NCI-H1436 treated with DMSO at 0.1 percent for 48 hours (cell line): ENCODE data around the gene DENND11.
"Not testable (repeated sequence)": the region's sequence is repeated elsewhere in the genome, so short reads cannot be mapped to it uniquely, and the experiment has no call there.

Source experiments
- DNase-seq: peaks from one replicate; lab custom pipeline; 2025; lab: John Stamatoyannopoulos, UW

Gene DENND11

GRCh38 chr7:141706239-141707064 lies 4.5 kb upstream of the DENND11 start:
- no peak for DNase-seq

DNA sequence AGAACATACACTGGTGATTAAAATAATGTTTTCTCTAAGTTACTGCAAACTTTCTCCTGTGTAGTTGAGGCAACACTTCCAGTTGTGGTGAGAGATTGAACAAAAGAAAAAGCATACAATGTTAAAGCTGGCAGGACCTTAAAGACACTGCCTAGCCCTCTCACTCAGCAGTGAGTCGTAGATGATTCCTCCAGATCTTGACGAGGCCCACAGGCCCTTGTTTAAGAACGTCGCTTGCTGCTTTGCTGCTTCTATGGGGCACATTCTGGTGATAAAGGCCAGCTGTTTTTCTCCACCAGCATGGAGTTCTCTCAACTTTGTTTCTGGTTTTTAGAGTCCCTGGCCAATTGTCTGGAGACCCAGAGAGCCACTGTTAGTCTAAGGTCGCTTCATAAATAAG lies 2.8 kb upstream of the DENND11 start:
- DNase-seq = no peak

DNA sequence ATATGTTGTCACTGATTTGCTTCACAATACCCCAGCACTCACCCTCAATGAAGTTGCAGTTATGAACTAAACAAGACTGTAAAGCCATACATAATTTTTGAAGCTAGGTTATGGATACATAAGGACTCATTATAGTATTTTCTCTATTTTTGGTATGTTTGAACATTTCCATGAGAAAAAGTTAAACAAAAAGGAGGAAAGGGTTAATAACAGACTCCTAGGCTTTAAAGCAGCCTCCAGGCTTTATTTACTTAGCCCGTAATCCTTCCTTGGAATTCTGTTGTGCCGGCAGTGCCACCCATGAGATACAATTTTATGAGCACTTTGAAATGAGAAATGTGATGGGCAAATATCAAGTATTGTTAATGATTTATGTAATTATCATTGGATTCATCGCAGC lies 2.1 kb upstream of the DENND11 start:
- DNase-seq = no peak

DNA sequence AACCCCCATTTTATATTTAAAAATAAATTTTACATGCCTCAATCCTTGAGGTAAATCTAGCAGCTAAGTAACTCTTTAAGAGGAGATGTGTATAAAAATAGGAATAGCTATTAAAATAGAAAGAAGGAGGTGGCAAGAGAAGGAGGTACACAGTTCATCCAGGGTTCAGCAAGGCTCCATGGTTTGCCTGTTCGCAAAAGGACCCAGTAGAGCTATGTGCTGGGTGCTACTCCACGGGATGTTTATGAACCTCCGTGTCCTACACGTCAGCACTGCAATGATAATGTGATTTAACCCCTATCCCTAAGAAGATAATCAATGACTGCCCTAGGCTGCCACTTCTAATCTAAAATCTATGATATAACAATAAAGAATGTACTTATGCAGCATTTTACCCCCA lies 926 bp upstream of the DENND11 start:
- DNase-seq = no peak

- no peak for DNase-seq
Measured at GRCh38 chr7:141701489-141702046, 398 bp downstream of the DENND11 start.

GRCh38 chr7:141700848-141701371 lies 1.1 kb downstream of the DENND11 start:
- no peak for DNase-seq

DNA sequence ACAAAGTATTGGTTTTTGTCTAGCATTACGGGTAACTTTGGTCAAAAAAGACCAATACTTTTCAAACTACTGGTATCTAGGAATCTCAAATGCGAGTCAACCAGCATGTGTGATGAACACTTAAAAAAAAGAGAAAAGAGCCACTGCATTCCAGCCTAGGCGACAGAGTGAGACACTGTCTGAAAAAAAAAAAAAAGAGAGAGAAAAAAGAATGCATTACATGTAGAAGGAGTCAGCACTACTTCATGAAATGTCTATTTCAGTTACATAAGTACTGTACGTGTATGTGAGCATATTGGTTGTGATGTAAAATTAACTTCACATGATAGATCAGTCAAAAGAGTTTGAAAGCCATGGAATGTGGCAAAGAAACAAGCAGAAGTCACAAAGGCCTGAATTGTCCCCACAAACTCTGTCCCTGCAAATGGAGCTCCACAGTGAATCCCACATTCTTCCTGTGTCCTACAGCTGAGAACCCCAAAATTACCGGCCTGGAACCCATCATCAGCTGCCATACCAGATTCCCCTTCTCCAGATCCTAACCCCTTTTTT lies 1.6 kb downstream of the DENND11 start:
- DNase-seq = no peak

GRCh38 chr7:141699860-141700259 lies 2.1 kb downstream of the DENND11 start:
- DNase-seq = no peak

DNA sequence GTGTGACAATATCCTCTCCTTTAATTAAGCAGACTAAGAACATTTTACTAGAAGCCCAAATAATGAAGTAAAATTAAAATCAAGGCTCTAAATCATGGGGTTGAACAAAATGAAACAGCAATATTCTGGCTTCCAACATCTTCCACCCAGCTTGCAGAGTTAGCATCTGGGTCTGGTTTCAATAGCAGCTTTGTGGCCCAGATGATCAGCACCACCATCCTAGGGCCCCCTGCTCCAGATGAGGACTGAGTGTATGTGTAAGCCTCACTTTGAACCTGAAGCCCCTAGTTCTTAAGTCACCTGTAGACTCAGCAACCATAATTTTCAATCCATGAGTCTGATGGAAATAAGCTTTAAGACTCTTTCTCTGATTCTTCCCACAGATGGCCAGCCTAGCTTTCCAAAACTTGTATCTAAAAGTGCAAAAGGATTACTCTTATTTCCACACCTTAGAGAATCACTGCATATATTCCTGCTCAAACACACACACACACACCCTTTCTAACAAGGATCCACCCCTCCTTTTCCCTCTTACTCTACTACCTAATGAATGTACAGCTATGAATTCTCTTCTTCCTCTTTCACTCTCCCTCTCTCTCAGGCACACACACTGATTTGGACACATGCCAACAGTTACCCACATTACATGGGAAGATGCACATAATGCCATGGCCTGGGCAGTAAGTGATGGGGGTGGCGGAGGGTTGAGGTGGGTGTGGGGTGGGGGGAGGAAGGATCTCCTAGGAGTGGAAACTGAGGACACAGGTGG lies 3.5 kb downstream of the DENND11 start:
- DNase-seq = no peak

DNA sequence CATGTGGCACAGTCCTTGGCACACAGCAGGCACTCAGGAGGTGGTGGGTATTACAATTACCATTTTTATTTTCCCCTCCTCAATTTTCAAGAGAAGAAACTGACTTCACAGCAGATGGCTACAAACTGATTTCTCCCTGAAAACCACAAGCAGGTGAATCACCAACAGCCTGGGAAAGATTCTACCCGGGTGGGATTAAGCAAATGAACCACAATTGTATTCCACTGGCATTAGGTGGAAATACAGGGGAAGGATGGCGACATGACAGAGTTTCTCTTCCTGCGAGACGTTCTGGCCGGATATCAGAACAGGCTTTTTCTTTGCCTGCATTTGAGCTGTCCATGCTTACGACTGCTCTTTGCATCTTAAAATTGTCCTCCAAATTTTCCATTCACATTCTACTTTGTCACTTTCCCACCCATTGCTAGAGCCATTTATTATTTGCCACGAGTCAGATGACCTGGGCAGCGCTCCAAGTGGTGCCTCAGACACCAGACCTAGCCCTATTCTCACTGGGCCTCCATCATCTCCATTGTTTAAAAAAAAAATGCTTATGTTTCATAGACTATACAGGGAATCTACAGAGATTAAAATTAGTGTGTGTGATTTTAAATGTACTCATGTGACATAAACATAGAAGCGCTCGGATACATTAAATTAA lies 4.6 kb downstream of the DENND11 start:
- no peak for DNase-seq

- DNase-seq = no peak
Measured at GRCh38 chr7:141696348-141696747, 5.6 kb downstream of the DENND11 start.

- no peak for DNase-seq
Measured at GRCh38 chr7:141695803-141696289, 6.1 kb downstream of the DENND11 start.

DNA sequence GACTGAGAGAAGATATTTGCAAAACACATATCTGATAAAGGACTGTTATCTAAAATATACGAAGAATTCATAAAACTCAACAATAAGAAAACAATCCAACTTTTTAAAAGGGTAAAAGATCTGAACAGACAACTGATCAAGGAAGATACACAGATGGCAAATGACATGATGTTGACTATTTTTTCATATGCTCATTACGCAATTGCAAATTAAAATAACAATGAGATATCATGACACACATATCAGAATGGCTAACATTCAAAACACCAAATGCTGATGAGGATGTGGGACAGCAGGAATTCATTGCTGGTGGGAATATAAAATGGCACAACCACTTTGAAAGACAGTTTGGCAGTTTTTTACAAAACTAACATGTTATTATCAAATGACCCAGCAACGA lies 8.9 kb downstream of the DENND11 start:
- DNase-seq = no peak

DNA sequence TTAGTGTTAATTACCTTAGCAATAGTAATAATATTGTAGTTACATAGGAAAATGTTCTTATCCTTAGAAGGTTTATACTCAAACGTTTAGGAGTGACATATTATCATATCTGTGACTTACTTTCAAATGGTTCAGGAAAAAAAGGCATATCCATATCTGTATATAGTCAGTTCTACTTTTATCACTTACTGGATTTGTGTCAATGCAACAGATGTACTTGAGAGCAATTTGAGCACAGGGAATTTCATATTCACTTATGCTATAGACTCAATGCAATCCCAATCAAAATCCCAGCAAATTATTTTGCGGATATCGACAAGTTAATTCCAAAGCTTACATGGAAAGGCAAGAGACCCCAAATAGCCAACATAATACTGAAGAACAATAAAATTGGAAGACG lies 10.0 kb downstream of the DENND11 start:
- DNase-seq = no peak

DNA sequence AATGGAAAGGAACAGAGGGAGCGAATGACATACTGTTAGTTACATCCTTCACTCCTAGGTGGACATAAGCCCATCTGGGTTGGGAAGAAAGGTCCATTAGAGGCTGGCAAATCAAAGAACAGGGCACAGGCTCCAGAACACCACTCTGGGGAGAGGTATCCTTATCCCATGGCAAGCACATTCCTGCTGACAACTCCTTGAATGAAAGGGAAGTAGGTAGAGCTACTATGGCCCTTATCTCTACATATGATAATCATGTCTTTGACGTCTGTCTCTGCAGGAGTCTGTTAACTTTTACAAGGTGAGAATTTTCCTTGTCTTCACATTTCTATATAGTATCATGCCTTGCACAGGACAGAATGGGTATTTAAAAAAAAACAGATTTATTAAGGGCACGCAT lies 10.4 kb downstream of the DENND11 start:
- DNase-seq = no peak

GRCh38 chr7:141689072-141689825 lies 12.7 kb downstream of the DENND11 start:
- DNase-seq = not testable (repeated sequence)

GRCh38 chr7:141688043-141688442 lies 13.9 kb downstream of the DENND11 start:
- no peak for DNase-seq

- DNase-seq = no peak
Measured at GRCh38 chr7:141686670-141687069, 15.3 kb downstream of the DENND11 start.

DNA sequence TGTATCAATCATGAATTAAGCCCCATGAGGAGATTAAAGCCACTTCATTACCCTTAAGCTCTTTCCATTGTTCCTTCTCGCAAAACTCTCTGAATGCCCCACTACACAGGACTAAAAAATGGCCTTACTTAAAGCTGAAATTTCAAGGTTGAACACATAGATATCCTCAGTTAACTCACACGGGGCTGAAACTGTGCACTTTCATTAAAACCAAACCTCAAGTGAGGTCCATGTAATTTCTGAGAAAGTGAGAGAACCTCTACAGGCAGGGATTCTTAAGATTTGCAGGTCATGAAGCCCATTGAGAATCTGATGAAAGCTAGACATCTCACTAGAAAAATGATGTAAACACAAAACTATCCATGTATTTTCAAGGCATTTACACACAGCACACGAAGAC lies 15.9 kb downstream of the DENND11 start:
- DNase-seq = no peak

DNA sequence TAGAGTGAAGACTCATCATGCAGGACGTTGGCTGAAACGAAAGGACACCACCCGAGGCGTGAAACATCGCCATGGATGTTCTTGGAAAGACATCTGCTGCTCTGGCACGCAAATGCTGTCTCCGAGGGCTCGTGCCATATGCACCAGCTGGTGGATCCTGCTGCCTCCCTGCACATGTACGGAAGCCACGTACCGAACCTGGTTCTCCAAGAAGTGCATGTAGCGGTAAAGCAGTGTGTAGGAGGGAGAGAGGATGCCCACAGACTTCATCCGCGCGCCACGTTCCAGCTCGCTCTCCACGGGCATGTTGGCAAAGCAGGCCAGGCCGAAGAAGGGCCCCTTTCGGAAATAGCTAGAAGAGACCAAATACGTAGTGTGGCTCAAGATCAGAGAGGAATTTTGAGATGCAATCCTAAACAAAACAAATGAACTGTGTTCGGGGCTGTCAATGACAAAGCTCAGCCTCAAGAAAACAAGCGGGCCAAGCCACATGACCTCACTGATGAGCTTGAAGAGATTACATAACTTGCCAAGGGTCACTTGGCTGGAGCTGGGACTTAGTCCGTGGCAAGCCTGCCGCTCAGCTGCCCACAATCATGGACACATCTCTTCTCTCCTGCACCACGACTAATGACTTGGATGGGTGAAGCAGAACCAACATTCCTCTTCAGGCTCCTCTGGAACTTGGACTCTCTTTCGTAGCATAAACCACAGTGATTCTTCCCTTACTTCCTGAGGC lies 16.5 kb downstream of the DENND11 start:
- DNase-seq = no peak
